GM21526 (cell line): Measurements from ENCODE around the gene CDH19.

Source experiments
- ATAC-seq: cut with Tn5 transposase; IDR thresholded peaks from one replicate; pipeline ENCODE4 v1.9.1; 2021; ENCODE audit warnings: moderate library complexity; ENCODE audit not compliant: unreplicated experiment, low FRiP score

Gene CDH19

GRCh38 chr18:66571845-66572244 lies 32.0 kb downstream of the CDH19 start:
- no peak for ATAC-seq

DNA sequence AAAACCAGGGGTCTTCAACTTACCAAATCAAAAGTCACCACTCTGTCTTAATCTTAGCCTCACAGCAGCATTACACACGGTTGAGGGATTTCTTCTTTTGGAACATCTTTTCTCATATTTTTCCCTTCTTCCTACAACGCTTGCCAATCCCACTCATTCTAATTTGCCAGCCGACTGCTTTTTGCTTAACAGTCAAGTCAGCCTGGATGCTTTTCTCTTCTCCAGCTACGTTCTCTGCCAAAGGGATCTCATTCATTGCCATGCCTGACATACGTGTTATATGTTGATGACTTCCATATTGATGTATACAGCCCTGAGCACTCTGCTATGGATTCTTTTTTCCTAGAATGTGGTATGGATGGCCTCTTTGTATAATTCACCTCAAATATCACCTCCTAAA lies 37.3 kb downstream of the CDH19 start:
- no peak for ATAC-seq

- no peak for ATAC-seq
Observed at GRCh38 chr18:66564236-66564635, 39.7 kb downstream of the CDH19 start.

- ATAC-seq = no peak
Observed at GRCh38 chr18:66562279-66562678, 41.6 kb downstream of the CDH19 start.

DNA sequence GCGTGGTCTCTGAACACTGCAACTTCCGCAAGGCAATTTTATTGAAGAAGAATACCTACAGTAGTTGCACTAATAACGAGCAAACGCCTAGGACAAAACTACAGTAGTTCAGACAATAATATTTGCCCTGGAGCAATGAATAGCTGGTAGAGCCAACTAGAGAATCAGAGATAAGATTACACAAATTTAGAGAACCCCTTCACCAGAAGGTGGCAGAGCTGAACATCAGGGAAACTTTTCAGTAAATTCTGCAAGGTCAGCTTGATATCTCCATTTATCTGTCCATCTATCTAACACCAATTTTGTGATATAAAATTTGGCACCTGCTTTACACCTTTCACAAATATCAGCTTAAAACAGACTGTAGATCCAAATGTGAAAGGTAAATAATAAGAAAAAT lies 43.8 kb downstream of the CDH19 start:
- ATAC-seq = no peak

DNA sequence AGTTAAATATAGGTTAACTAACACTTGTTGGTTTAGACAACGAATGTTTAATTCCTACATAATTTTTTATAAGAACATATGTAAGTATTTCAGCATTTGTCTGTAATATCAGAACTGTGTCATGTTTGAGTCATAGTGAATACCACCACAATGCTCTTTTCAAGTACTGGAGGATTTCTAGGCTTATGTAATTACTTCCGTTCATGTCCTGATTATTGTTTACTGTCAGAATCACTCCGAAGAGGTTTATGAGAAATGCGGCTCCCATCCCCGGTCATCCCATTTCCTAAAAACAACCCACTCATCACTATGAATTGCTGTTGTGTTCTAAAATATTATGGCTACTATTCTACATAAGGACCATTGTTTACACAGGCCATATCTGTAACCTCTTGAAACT lies 45.1 kb downstream of the CDH19 start:
- no peak for ATAC-seq

GRCh38 chr18:66557091-66557490 lies 46.8 kb downstream of the CDH19 start:
- no peak for ATAC-seq

- ATAC-seq = no peak
Observed at GRCh38 chr18:66555585-66555984, 48.3 kb downstream of the CDH19 start.

- no peak for ATAC-seq
Observed at GRCh38 chr18:66553824-66554223, 50.1 kb downstream of the CDH19 start.

- ATAC-seq = no peak
Observed at GRCh38 chr18:66550366-66550765, 53.5 kb downstream of the CDH19 start.

DNA sequence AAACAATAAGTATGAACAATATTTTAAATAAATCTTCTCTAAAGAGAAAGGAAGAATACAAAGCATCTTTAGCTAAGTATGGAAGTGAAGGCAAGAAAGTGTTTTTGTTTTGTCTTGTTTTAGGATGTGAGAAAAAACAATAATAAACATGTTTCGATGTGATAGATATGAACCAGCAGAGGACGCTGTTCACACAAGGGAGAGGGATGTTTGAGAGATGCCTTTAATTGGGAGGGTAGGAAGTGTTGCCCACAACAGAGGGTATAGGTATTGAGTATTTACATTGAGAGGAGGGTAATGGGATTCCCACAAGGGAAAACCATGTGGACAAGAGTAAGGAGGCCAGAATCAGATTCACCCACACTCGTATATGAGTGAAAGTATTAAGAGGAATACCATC lies 55.1 kb downstream of the CDH19 start:
- ATAC-seq = no peak

DNA sequence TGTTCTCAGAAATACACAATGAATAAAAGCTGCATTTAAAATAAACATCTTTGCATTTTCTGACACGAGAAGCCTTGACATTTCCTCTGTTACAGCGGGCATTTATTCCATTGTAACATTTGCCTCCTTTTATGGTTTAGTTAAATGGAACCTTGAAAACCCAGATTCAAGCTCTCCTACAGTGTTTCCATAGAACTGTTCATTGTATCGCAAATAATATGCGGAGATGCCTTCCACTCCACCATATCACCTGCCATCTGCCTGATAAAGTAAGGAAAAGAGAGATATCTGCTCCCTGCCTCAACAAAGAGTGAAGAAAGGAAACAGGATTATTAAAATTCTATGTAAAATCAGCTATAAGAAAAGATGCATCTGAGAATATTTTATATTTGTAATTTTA lies 69.8 kb downstream of the CDH19 start:
- ATAC-seq = no peak

DNA sequence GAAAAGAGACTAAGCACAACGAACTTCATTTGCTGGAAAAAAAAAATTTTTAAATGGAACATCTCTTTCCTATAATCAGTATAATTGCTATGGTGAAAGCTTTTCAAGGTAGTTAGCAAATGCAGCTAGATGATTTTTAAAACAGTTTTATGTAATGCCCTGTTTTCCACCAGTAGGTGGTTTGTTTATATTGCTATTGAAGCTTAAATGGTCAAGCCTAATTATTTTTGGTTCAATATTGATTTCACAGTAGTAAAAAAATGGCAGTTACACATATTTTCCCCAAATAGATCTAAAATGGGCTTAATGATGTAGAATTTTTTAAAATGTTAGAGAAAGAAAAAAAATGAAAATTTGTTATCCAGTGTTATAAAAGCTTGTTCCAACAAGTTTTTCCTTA lies 70.2 kb downstream of the CDH19 start:
- ATAC-seq = no peak

GRCh38 chr18:66523219-66523991 lies 80.5 kb downstream of the CDH19 start:
- ATAC-seq = no peak

- no peak for ATAC-seq
Observed at GRCh38 chr18:66513996-66514395, 89.9 kb downstream of the CDH19 start.

- ATAC-seq = no peak
Observed at GRCh38 chr18:66511792-66512191, 92.1 kb downstream of the CDH19 start.

DNA sequence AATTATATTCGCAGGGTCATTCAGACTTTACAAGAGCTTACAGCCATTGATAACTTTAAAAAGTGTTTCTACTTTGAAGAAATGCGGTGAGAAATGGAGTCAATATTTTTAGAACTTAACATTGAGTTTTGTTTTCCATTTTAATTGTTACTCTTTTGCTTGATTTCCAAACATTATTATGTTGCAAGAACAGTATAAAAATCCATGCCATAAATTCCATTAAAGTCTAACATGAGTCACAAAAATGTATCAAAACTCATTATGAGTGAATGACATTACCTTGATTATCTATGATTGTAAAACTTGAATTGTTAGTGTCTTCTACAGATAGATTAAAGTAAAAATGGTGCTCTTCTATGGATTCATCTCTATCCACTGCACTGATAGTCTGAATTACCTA lies 92.6 kb downstream of the CDH19 start:
- ATAC-seq = no peak

DNA sequence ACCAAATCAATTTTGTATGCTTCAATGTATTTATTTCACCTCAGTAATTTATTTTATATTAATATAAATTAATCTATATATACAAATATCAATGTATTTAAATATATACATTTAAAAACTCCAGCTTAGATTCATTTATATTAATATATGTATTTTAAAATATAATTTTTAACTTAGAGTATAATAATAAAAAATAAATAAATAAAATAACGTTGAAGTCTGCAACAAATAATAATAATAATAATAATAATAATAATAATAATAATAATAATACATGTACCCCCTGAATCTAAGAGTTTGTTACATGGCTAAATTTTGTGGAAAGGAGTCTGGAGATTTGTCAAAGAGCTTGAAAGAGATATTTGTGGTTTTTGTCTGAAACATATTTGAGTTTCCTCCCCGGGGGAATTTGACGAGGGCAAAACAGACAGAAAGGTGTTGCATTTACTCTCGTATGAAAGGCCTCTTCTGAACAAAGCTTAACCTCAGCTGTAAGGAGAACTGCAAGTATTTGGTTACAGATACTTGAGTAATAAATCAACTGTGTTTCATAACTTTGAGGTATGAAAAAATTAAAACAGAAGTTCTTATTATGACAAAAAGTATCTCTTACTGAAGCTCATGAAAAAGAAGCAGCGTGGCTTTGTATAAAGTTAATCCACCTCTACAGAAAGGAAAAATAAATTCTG lies 93.4 kb downstream of the CDH19 start:
- no peak for ATAC-seq

- no peak for ATAC-seq
Observed at GRCh38 chr18:66508937-66509336, 95.0 kb downstream of the CDH19 start.

GRCh38 chr18:66506178-66506577 lies 97.7 kb downstream of the CDH19 start:
- ATAC-seq = no peak

GRCh38 chr18:66497351-66497750 lies 106.5 kb downstream of the CDH19 start:
- ATAC-seq = no peak

- ATAC-seq = no peak
Observed at GRCh38 chr18:66495844-66496243, 108.0 kb downstream of the CDH19 start.
